ENCODE results near the gene ANGPTL1.

The ANGPTL1 gene

DNA sequence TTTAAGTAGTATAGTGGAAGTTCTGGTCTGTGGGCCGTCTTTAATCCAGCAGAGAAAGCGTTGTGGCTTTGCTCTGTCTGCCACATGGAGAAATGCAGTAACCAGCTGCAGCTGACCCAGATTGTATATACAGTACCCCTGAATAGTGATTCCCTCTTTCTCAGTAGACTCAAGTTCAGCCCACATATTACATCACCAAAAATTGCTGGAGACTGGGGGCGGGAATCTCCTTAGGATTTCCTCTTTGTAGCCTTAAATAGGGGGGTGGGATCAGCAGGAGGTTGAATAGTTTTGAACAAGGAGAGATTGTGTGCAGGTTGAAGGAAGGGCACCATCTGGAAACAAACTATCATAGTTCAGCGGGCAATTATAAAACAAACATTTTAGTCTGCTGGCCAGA is at the start of gene ANGPTL1:
Gene ANGPTL1, minus strand, starts transcription at position 134 of the 400 bp plus-strand sequence. CDS start 5,301 bp downstream, outside the sequence.
- no peak for DNase-seq (ENCODE audit: low read depth)

DNA sequence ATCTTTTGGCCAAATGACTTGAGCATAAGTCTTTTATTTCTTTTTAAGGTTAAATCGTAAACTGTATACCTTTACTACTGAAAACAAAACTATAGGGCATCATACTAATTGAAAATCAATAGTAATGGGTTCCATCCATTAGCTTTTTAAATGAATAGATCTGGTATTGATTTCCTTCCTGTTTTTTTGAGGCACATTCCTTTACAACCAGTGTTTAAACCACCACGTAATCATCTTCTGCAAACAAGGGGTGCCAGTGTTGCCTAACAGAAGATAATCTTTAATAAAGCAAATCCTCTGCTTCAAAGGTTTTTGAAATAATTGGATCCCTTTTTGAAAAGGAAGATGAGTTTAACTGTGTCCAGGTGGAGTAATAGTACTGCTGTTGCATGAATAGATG is 48.7 kb upstream of the ANGPTL1 start:
- no peak for DNase-seq (ENCODE audit: low read depth)

GRCh38 chr1:178918955-178919354 is 48.1 kb upstream of the ANGPTL1 start:
- DNase-seq (ENCODE audit: low read depth): no peak

- no peak for DNase-seq (ENCODE audit: low read depth)
Measured at GRCh38 chr1:178918308-178918707, 47.4 kb upstream of the ANGPTL1 start.

GRCh38 chr1:178916448-178917174 is 45.7 kb upstream of the ANGPTL1 start:
- no peak for DNase-seq (ENCODE audit: low read depth)

DNA sequence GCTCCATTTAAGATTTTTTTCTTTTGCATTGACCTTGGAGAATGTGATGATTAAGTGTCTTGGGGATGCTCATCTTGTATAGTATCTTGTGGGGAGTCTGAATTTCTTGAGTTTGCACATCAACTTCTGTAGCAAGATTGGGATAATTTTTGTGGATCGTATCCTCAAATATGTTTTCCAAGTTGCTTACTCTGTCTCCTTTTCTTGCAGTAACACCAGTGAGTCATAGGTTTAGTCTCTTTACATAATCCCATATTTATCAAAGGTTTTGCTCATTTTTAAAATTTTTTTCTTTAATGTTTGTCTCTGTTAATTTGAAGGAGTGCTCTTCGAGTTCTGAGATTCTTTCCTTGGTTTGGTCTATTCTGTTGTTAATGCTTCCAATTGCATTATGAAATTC is 41.7 kb upstream of the ANGPTL1 start:
- DNase-seq (ENCODE audit: low read depth): no peak

GRCh38 chr1:178910023-178910422 is 39.1 kb upstream of the ANGPTL1 start:
- no peak for DNase-seq (ENCODE audit: low read depth)

- no peak for DNase-seq (ENCODE audit: low read depth)
Measured at GRCh38 chr1:178908358-178908757, 37.5 kb upstream of the ANGPTL1 start.

DNA sequence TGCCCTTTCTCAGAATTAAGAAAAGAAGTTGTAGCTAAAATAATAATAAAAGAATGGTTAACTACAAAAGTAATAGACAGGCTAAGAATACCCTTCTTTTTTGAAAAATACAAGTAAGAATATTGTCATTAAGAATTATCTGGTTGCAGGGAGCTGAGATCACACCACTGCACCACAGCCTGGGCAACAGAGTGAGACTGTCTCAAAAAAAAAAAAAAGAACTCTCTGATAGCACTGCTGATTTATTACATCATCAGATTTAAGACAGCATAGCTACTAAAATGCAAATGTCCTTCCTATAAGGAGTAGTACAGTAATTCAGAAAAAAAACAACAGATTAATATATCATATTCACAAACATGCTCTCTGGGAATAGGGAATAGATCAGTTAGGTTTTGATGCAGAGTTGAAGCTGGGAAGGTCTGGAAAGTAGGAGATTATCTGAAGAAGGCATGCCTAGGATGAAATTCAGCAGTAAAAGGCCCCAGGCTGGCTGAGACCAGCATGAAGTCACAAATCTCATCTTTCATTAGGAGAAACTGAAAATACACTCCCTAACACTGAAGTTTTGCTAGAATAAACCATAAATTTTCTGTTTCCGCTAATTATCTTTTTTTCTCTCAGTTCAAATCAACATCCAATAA is 30.7 kb upstream of the ANGPTL1 start:
- no peak for DNase-seq (ENCODE audit: low read depth)

GRCh38 chr1:178899402-178899801 is 28.5 kb upstream of the ANGPTL1 start:
- no peak for DNase-seq (ENCODE audit: low read depth)

DNA sequence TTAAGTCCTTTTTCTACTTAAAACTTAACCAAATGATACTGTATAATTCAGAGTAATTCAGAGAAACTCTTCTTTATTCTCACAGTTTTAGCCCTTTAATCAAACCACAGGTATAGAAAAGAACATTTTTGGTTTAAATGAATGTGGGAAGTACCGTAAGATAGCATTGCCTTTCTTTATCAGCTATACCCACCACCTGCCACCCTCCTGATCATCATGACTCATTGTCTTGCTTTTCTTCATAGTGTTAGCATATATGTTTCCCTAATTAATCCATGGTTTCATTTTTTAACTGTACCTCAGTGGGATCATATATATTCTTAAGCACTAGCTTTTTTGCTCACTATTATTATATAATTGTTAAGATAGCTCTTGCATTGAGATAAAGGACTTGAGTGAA is 27.5 kb upstream of the ANGPTL1 start:
- DNase-seq (ENCODE audit: low read depth): no peak

DNA sequence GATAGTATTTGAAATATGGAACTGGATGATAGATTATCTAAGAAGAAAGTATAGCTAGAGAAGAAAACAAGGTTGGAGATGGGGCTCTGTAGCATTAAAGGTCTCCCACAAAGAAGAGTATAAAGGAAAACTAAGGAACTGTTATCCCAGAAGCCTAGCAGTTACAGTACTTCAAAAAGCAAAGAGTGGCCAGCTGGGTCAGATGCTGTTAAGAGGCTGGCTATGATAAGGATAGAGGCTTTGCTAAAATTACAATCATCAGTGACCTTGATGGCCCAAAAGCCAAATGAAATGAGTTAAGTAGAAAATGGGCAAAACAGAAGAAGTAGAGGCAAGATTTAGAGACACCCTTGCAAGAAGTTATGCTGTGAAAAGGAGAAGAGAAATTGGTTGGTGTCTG is 25.1 kb upstream of the ANGPTL1 start:
- no peak for DNase-seq (ENCODE audit: low read depth)

DNA sequence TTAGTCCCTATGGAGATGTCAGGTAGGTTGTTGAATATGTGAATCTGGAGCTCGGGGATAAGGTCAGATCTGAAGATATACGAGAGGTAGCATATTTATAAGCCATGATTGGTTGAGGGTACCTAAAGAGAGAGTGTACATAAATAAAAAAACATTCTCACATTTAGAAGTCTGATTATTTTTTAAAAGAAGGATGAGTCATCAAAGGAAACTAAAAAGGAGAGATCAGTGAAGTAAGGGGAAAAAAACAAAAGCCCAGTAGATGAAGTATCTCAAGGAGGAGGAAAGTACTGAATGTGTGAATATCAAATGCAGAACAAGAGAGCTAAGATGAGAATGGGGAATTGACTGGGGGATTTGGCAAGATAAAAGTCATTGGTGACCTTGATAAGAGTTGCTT is 15.7 kb upstream of the ANGPTL1 start:
- DNase-seq (ENCODE audit: low read depth): no peak

DNA sequence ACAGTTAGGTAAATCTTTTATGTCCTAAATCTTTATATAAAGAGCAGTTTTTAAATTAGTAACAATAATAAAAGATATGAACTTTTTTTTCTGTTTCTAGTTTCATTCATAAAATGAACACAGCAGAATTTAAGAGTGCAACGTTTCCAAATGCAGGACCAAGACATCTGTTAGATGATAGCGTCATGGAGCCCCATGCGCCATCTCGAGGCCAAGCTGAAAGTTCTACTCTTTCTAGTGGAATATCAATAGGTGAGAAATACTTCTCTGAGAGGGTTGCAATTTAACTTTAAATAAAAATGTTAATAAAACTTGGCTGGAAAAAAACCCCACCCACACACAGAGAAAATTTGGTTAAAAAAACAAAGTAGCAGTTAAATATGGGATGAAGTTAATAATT is 15.0 kb upstream of the ANGPTL1 start:
- no peak for DNase-seq (ENCODE audit: low read depth)

- DNase-seq (ENCODE audit: low read depth): no peak
Measured at GRCh38 chr1:178881950-178882349, 11.1 kb upstream of the ANGPTL1 start.

- no peak for DNase-seq (ENCODE audit: low read depth)
Measured at GRCh38 chr1:178877896-178878295, 7.0 kb upstream of the ANGPTL1 start.

DNA sequence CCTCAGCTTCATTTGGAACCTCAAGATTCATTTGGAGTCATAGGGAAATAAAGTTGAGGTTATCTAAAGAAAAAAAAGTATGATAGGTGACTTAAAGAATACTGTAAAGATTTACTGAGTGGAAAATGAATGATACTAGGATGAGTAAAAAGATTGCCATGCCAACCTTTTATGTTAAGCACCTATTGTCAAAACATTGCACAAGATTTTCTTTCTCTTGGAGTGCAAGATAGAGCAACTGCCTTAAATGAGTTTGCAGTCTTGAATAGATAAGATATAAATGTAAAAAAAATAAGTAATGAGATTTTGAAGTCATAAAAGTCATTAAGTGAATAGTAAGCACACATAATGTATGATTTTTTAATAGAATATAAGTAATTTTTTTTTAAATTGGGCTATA is 5.1 kb upstream of the ANGPTL1 start:
- no peak for DNase-seq (ENCODE audit: low read depth)

GRCh38 chr1:178874966-178875365 is 4.1 kb upstream of the ANGPTL1 start:
- DNase-seq (ENCODE audit: low read depth): no peak

GRCh38 chr1:178871551-178872320 is 859 bp upstream of the ANGPTL1 start:
- DNase-seq (ENCODE audit: low read depth): no peak

- no peak for DNase-seq (ENCODE audit: low read depth)
Measured at GRCh38 chr1:178870221-178870620, 656 bp downstream of the ANGPTL1 start.

DNA sequence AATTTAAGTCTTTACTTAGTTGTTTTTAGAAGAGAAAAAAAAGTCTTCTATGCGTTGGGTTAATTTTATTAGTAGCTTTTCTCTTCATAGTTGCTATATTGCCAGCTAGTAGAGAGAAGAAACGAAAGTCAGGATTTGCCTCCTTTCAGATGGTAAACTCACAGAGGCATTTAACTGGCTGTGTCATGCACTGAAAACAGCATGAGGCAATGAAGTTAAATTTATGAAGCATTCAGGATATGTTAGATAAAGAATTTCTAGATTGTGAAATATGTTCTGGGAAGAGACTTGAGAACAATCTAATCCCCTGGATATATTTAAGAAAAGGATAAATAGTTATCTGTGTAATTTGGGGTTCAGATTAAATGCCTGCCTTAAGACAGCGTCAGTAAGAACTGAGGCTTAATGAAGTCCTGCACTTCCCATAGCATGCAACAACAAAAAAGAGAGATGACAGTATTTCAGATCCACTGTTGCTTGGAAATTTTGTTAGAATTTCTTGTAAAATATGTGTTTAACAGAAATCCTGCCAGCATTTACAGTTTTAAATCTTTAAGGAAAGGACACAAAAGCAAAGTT is 1.7 kb downstream of the ANGPTL1 start:
- DNase-seq (ENCODE audit: low read depth): no peak

DNA sequence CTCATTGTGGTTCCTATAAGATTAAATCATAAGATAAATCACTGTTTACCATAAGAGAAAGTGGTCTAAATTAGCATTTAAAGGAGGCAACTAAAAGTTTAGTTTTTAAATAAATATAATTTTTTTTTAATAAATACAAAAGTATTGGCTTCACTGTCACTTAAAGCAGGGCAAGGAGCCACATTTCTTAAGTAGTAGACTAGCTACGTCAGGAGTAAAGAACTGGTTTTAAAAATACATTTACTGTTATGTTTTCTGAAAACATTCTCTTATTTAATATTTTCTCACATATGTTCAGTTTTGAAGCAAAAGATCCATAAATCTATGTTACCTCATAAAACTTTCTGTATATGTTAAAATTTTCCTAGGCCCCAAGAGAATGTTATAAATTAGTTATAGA is 2.2 kb downstream of the ANGPTL1 start:
- no peak for DNase-seq (ENCODE audit: low read depth)

- no peak for DNase-seq (ENCODE audit: low read depth)
Measured at GRCh38 chr1:178867670-178868069, 3.2 kb downstream of the ANGPTL1 start.

Data from HS-27A (cell line).